GM12801 (cell line): ENCODE data around the gene NLGN2.

ENCODE experiments used
- TF ChIP-seq, protein P1 (sequence below): IDR thresholded peaks from one replicate; pipeline ENCODE4 v1.5.1; 2011; ENCODE audit warnings: control low read depth; ENCODE audit not compliant: insufficient read length; ENCODE audit errors: extremely low read depth

Gene NLGN2

DNA sequence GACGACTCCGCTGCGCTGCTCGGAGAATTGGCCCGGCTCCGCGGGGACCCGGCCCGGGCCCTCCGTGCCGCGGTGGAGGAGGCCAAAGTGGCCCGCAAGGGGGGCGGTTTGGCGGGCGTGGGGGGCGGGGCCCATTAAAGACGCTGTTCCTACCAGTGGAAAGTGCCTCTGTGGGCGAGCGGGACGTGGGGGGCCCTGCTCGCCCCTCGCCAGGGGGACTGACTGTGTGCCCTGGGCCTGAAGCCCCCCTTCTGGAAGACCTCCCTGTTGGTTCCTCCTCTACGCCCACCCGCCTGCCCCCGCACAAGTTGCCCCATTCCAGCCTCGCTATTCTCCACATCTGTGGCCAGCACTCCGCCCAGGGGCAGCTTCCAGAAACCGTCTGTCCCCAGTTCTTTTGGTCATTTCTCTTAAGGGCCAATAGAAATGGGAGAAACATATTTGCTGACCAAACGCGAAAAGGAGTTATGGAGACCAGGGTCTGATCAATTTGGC is 29.8 kb downstream of the NLGN2 start:
- TF ChIP-seq, protein P1, sequence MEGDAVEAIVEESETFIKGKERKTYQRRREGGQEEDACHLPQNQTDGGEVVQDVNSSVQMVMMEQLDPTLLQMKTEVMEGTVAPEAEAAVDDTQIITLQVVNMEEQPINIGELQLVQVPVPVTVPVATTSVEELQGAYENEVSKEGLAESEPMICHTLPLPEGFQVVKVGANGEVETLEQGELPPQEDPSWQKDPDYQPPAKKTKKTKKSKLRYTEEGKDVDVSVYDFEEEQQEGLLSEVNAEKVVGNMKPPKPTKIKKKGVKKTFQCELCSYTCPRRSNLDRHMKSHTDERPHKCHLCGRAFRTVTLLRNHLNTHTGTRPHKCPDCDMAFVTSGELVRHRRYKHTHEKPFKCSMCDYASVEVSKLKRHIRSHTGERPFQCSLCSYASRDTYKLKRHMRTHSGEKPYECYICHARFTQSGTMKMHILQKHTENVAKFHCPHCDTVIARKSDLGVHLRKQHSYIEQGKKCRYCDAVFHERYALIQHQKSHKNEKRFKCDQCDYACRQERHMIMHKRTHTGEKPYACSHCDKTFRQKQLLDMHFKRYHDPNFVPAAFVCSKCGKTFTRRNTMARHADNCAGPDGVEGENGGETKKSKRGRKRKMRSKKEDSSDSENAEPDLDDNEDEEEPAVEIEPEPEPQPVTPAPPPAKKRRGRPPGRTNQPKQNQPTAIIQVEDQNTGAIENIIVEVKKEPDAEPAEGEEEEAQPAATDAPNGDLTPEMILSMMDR: no peak

GRCh38 chr17:7437950-7438614 is 30.4 kb downstream of the NLGN2 start:
- TF ChIP-seq, protein P1: no peak

GRCh38 chr17:7438656-7439460 is 31.2 kb downstream of the NLGN2 start:
- TF ChIP-seq, protein P1: no peak

DNA sequence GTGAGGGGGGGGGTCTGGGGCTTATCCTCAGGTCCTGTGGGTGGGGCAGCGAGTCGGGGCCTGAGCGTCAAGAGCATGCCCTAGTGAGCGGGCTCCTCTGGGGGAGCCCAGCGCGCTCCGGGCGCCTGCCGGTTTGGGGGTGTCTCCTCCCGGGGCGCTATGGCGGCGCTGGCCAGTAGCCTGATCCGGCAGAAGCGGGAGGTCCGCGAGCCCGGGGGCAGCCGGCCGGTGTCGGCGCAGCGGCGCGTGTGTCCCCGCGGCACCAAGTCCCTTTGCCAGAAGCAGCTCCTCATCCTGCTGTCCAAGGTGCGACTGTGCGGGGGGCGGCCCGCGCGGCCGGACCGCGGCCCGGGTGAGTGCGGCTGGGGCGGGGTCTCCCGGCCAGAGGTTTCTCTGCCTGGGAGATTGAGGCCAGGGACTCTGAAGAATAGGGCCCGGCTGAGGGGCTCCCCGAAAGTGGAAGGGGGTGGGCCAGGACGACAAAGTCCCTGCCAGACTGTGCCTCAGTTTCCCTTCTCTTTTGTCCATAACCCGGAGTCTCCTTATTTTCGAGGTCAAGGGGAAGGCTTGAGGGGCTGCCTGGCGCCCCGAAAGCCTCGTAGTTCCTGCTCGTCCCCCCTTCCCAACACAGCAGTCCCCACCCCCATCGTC is 31.9 kb downstream of the NLGN2 start, which contains the start of gene FGF11:
TSS of gene FGF11 (plus strand) at position 51 of the 651 bp plus-strand sequence. CDS start at position 160, 109 bp downstream.
- TF ChIP-seq, protein P1: no peak

- TF ChIP-seq, protein P1: no peak
These were observed 32.6 kb downstream of the NLGN2 start for GRCh38 chr17:7440113-7440833.

DNA sequence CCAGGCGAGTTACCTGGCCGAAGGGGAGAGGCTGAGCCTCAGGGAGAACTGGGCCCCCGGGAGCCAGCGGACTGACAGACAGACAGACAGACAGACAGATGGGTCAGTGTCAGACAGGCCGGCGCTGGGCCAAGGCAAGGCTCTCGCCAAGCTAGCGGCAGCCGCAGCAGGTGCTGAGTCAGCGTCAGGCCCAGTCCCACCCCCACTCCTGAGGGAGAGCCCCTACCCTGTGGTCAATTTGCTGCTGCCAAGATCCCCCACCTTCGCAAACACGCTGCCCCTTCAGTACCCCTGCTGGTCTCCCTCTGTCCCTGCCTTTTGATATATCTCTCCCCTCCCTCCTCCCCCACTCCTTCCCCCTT is 33.2 kb downstream of the NLGN2 start:
- TF ChIP-seq, protein P1: no peak
